Measurements from ENCODE around the gene ANAPC16.
"Not testable (repeated sequence)": the region's sequence is repeated elsewhere in the genome, so short reads cannot be mapped to it uniquely, and the experiment has no call there.

The ANAPC16 gene

GRCh38 chr10:72186982-72187330 lies 28.9 kb upstream of the ANAPC16 start:
- DNase-seq (ENCODE audit: insufficient read length, low spot score) (no peak), FAIRE-seq (no peak)

DNA sequence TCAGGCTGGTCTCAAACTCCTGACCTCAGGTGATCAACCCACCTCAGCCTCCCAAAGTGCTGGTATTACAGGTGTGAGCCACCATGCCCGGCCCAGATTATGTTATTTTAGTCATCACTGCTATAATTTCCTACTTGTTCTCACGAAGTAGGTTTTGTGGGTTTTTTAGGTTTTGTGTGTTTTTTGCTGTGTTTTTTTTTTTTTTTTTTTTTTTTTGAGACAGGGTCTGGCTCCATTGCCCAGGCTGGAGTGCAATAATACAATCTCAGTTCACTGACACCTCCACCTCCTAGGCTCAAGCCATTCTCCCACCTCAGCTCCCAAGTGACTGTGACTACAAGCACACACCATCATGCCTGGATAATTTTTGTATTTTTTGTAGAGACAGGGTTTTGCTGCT lies 20.9 kb upstream of the ANAPC16 start:
- TF ChIP-seq, protein P1, sequence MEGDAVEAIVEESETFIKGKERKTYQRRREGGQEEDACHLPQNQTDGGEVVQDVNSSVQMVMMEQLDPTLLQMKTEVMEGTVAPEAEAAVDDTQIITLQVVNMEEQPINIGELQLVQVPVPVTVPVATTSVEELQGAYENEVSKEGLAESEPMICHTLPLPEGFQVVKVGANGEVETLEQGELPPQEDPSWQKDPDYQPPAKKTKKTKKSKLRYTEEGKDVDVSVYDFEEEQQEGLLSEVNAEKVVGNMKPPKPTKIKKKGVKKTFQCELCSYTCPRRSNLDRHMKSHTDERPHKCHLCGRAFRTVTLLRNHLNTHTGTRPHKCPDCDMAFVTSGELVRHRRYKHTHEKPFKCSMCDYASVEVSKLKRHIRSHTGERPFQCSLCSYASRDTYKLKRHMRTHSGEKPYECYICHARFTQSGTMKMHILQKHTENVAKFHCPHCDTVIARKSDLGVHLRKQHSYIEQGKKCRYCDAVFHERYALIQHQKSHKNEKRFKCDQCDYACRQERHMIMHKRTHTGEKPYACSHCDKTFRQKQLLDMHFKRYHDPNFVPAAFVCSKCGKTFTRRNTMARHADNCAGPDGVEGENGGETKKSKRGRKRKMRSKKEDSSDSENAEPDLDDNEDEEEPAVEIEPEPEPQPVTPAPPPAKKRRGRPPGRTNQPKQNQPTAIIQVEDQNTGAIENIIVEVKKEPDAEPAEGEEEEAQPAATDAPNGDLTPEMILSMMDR (IDR thresholded peaks at IDR 0.05; ENCODE audit: insufficient read depth, missing control alignments): no peak
- no peak for FAIRE-seq
- DNase-seq (ENCODE audit: insufficient read length, low spot score): no peak

More at GRCh38 chr10:72186982-72187330, 28.9 kb upstream of the ANAPC16 start:
- TF ChIP-seq, protein P1 (IDR thresholded peaks at IDR 0.05; ENCODE audit: insufficient read depth, missing control alignments): no peak

DNA sequence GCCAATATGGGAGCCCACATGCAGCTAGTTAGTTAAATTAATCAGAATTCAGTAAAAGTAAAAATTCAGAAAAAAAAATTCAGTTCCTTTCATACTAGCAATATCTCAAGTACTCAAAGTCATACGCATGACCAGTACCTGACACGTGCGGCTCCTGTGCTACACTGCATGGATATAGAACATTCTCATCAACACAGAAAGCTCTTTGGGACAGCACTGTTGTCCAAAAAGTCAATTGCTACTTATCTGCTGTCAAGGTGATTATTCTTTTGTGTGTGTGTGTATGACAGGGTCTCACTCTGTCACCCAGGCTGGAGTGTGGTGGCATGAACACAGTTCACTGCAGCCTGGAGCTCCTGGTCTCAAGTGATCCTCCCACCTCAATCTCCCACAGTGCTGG lies 14.9 kb upstream of the ANAPC16 start:
- no peak for FAIRE-seq
- no peak for DNase-seq (ENCODE audit: insufficient read length, low spot score)
- TF ChIP-seq, protein P1 (IDR thresholded peaks at IDR 0.05; ENCODE audit: insufficient read depth, missing control alignments): no peak

GRCh38 chr10:72201293-72201692 lies 14.5 kb upstream of the ANAPC16 start:
- FAIRE-seq (no peak), DNase-seq (ENCODE audit: insufficient read length, low spot score) (no peak)
- TF ChIP-seq, protein P1 (IDR thresholded peaks at IDR 0.05; ENCODE audit: insufficient read depth, missing control alignments): no peak

DNA sequence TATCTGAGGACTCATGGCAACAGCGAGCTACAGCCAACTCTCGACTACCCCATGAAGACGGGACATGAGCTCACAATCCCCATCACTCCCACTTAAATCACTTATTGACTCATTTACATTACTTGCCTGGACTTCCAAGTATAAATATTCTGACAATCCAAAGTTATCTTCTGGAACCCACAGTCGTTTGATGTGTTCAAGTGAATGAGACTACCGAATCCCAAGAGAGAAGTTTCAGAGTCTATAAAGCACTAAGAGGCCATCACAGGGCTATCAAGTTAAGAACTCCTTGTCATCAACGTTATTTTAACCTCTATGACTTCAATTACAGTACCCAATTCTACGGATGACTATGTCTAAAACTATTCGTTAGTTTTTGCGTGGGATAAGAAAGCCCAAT lies 11.5 kb upstream of the ANAPC16 start:
- no peak for FAIRE-seq
- no peak for DNase-seq (ENCODE audit: insufficient read length, low spot score)
- TF ChIP-seq, protein P1 (IDR thresholded peaks at IDR 0.05; ENCODE audit: insufficient read depth, missing control alignments): no peak

DNA sequence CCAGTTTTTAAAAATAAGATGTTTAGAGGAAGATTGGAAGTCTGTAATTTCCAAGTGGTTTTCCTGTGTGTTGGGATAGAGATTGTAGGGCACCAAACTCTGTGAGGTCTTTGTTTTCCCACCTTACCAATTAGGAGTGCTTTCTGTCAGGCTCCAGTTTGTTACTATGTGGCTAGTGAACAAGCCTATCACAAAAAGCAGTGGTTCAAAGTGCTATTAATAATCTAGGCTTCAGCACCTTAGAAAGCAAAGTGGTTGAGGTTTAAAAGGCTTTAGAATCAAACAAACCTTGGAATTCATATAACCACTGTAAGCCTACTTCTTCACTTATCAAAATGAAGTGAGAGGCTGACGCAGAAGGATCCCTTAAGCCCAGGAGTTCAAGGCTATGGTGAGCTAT lies 11.1 kb upstream of the ANAPC16 start:
- TF ChIP-seq, protein P1 (IDR thresholded peaks at IDR 0.05; ENCODE audit: insufficient read depth, missing control alignments): no peak
- DNase-seq (ENCODE audit: insufficient read length, low spot score): no peak
- FAIRE-seq: no peak

GRCh38 chr10:72206511-72207229 lies 9.1 kb upstream of the ANAPC16 start:
- TF ChIP-seq, protein P1 (IDR thresholded peaks at IDR 0.05; ENCODE audit: insufficient read depth, missing control alignments): no peak
- DNase-seq (ENCODE audit: insufficient read length, low spot score): no peak
- no peak for FAIRE-seq

- not testable (repeated sequence) for FAIRE-seq; DNase-seq (ENCODE audit: insufficient read length, low spot score)
Observed at GRCh38 chr10:72208526-72208925, 7.3 kb upstream of the ANAPC16 start.

GRCh38 chr10:72211381-72211780 lies 4.4 kb upstream of the ANAPC16 start:
- not testable (repeated sequence) for DNase-seq (ENCODE audit: insufficient read length, low spot score); FAIRE-seq

DNA sequence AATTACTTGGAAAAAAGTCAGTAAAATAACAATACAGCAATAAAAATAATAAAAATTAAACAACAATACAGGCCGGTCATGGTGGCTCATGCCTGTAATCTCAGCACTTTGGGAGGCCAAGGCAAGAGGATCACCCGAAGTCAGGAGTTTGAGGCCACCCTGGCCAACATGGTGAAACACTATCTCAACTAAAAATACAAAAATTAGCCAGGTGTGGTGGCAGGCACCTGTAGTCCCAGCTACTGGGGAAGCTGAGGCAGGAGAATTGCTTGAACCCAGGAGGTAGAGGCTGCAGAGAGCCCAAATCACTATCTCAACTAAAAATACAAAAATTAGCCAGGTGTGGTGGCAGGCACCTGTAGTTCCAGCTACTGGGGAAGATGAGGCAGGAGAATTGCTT lies 4.0 kb upstream of the ANAPC16 start:
- FAIRE-seq; DNase-seq (ENCODE audit: insufficient read length, low spot score): not testable (repeated sequence)
